GM18526 (cell line): ENCODE measurements around the gene RERE.

Experiments
- POLR2A ChIP-seq: IDR thresholded peaks from 3 replicates; pipeline ENCODE4 v1.6.1; 2011; ENCODE audit not compliant: insufficient read length; ENCODE audit errors: extremely low read depth

The RERE gene

DNA sequence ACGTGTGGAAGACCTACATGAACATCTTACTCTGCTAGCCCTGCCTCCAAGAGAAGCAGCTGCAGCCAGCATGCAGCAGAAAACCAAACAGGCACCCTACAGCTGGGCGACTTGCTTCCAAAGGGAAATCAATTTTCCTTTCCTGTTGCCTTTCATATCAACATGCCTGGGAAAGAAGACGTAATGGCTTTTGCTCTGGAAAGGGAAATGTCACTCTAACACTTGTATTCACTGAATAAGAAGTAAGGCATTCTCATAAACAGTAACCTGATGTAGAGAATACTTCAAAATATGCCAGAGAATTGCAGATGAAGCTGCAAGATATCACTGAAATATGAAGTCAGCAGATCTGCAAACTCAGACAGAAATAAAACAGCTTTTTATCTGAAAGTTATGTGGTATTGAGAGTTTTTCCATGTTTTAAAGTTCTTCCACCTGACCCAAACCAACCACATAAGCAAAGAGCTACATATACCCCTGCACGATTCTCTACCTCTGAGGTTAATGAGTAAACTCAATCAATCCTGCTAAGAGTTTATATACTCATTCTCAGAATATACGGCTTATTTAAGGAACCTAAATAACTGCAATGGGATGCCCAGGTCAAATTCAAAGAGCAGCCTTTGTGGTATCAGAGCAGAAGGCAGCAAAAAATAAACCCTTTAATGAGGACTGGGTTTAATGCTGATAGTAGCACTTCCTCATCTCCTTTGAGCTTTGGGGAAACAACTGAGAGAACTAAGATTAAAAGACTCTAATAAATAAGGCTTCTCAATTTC is 150.9 kb downstream of the RERE start:
- TF ChIP-seq POLR2A: no peak

DNA sequence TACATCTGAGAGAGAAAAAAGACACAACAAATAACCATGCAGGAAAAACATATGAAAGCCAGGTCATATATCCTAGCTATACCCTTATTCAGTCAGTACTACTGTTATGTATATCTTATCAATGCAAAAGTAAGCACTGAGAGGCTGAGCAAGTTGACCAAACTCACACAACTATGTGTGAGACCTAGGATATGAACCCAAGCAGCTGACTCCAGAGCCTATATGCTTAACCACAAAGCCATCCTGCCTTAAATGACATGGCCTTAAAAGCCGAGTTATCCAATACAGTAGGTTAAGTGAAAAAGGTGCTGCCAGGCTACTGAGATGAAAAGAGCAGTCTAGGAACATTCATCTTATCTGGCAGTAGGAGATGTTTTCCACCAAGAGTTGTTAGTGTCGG is 151.6 kb downstream of the RERE start:
- no peak for TF ChIP-seq POLR2A

DNA sequence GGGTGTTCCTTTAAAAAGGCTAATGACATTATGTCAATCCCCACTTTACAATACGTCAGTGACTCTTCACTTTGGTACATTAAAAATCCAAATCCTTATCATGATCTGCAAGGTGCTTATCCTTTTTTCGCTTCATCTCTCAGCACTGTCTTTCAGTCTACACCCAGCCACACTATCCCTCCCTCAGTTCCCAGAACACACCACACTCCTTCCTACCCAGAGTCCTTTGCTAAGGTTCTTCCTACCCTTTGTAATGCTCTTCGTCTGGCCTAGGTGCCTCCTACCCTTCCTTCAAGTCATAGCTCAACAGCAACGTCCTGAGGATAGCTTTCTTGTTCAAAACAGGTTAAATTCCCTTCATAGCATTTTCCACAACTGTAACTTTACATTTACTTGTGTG is 152.6 kb downstream of the RERE start:
- TF ChIP-seq POLR2A: no peak

DNA sequence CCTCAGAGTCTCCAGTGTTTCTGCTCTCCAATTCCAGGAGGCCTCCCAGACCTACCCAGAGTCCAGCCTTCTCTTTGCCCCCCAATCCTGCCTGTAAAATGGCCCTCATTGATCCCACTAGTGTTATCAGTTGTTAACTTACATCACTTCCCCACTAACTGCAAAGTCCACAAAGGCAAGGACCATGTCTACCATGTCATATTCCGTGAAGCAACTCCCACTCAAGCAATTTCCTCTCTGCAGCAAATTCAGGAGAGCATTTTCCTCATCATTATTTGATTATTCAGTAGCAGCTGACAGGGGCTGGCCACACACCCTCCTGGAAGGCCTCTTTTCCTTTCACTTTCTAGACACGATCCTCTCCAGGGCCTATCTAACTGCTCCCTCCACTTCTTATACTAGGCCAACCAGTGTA is 153.5 kb downstream of the RERE start:
- TF ChIP-seq POLR2A: no peak

DNA sequence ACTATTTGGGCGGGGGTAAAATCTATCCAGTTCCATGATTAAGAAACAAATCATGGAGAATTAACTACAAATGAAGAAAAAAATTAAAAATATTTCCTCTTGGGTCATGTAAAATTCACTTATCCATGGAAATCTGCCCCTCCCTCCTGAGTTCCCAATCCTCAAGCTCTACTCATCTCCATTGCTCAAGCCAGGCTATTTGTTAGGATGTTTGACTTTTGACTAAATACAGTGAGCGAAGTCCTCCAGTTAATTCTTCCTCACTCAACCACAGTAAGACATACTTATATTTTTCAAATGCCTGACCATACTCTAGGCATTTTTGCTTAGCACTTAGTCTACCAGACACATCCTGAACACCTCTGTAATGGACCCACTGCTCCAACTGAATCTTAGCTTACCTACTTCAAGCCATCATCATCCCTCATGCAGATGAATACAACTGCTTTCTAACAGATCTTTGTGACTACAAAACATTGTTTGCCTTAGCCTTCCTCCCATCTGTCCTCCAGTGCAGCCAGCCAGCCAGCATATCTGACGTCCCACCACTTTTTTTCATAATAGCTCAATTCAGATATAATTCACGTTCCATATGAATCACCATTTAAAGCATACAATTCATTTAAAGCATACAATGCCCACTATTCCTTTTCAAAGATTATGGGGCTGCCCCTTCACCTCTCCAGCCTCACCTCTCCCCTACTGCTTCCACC is 154.2 kb downstream of the RERE start:
- TF ChIP-seq POLR2A: no peak

DNA sequence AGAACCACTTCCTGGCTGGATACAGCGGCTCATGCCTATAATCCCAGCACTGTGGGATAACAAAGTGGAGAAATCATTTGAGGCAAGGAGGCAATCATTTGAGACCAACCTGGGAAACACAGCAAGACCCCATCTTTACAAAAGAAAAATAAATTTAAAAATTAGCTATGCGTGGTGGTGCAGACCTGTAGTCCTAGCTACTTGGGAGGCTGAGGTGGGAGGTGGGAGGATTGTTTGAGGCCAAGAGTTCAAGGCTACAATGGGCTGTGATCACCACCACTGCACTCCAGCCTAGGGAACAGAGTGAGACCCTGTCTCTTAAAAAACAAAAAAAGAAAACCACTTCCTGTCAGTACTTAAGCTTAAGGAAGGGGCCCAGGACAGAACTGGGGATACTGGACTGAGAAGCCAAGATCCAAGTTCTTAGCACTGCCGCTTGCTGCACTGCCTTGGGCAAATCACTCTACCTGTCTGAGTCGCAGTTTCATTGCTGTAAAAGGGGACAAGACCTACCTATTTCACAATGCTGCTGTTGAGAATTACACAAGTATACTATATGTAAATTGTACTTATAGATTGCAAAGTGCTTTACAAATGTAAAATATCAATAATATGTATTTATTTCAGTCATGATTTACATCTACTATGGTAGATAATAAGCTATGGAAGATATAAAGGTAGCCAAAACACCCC is 154.9 kb downstream of the RERE start:
- no peak for TF ChIP-seq POLR2A

DNA sequence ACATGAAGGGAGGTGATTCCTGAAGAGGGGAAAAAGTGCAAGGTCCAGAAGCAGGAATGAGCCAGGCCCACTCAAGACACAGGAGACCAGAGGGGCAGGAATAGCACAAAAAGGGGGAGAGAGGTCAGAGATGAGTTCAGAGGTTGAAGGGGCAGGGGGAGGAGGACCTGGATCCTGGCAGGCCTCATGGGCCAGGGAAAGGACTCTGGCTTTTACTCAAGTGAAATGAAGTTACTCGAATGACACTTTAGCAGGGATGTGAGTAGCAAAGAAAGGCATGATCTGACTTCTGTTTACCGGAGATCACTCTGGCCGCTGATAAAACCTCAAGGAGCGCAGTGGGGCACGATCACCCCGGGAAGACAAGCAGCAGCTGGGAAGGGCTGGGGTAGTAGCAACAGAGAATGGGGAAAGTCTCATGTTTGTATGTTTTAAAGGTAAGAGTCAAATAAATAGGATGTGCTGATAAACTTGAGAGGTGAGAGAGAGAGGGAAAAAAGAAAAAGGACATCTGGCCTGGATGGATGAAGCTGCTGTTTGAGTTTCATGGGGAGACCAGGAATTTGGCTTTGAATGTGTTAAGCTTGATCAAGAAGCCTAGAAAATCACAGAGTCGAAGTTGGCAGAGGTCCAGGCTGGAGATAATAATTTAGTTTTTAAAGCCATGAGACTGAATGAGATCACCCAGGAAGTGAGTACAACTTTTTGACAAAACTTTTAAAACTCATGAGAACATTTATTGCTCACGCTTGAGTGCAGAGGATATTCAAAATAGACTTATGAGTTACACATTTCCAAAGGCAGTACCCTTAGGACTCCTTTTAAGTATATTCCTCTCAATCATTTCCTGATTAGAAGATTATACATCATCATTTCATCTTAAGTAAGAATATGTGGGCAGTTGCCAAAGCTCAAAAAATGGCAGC is 156.0 kb downstream of the RERE start:
- no peak for TF ChIP-seq POLR2A

DNA sequence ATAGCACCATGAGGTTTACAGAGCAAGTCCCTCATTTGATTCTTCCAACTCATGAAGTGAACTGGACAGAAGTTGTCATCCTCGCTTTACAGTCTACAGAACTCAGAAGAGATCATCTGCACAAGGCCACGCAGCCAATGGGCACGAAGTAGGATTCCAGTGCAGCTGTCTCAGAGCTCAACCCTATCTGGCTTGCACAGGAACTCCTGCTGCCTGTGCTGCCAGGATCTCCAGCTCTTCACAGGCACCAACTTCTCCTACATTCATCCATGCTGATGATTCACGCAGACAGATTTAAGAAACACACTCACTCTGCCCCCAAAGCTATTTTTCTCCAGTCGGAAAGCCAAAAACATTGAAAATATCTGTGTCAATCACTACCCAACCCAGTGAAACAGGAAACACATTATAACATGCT is 157.0 kb downstream of the RERE start:
- no peak for TF ChIP-seq POLR2A

DNA sequence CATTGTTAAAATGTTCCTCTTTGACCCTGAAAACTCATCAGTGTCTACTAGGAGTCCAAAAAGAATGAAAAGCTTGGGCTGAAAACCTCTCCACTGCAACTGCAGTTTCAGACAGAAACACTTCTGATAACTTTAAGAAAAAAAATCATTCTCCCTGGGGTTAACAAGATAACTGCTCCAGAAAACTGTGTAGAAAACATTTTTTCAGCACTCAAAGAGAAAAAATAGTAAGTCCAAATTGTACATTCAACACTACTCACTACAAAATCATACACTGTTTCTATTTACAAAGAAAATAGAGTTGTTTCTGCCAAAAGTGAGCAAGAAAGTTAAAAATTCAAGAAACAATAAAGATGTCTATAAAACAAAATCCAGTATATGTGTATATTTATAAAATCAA is 157.8 kb downstream of the RERE start:
- no peak for TF ChIP-seq POLR2A

DNA sequence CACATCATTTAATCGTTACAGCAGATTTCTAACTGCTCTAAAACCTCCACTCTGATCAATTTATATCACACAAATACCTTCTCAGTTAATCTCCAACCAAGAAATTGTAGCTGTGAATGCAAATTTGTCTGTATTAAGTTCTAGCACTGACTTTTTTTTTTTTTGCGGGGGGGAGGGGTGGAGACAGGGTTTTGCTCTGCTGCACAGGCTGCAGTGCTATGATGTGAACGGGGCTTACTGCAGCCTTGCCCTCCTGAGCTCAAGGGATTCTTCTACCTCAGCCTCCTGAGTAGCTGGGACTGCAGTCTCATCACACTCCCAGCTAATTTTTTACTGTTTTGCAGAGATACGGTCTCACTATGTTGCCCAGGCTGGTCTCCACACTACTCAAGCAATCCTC is 163.6 kb downstream of the RERE start:
- TF ChIP-seq POLR2A: no peak

DNA sequence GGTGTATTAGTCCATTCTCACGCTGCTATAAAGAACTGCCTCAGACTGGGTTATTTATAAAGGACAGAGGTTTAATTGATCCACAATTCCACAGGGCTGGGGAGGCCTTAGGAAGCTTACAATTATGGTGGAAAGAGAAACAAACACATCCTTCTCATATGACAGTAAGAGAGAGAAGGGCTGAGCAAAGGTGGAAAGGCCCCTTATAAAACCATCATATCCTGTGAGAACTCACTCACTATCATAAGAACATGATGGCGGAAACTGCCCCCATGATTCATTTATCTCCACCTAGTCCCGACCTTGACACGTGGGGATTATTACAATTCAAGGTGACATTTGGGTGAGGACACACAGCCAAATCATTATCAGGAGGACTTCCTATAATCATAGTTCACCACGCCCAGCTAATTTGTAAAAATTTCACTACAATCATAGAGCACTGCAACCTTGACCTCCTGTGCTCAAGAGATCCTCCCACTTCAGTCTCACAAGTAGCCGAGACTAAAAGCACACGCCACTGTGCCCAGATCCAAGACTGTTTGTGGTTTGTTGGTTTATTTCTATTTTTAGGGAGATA is 164.9 kb downstream of the RERE start:
- no peak for TF ChIP-seq POLR2A

DNA sequence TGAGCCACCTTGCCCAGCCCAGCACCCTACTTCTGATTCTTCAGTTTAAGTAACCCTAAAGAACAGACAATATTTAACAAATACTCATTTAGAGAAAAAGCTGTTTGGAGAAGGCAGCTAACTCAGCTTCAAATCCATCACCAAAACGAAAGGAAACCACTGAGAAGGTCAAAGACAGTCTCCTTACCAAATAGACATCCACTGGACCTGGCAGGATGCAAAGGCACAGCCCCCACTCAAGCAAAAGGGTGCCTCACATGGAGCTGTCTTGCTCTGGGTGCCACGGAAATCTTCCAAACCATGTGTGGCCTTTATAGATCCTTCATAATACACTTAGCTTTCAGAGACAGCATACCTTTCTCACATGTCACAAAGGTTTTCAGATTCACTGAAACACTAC is 165.5 kb downstream of the RERE start:
- TF ChIP-seq POLR2A: no peak

DNA sequence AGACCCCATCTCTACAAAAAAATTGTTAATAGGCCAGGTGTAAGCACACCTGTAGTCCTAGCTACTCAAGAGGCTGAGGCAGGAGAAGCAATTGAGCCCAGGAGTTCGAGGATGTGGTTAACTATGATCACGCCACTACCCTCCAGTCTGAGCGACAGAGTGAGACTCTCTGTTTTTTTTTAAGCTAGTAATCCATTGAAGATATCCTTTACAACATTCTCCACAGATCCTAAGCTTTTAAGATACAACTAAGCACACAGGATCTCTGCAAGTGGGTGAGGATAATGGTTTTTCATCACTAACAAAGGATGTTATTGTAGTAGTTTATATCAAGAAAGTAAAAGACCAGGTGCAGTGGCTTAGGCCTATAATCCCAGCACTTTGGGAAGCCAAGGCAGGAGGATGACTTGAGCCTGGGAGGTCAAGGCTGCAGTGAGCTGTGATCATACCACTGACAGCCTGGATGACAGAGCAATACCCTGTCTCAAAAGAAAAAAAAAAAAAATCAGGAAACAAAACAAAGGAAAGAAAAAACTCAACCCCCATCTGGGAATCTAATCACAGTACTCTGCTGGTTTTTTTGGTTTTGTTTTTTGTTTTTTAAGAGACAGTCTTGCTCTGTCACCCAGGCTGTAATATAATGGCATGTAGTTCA is 166.1 kb downstream of the RERE start:
- TF ChIP-seq POLR2A: no peak

DNA sequence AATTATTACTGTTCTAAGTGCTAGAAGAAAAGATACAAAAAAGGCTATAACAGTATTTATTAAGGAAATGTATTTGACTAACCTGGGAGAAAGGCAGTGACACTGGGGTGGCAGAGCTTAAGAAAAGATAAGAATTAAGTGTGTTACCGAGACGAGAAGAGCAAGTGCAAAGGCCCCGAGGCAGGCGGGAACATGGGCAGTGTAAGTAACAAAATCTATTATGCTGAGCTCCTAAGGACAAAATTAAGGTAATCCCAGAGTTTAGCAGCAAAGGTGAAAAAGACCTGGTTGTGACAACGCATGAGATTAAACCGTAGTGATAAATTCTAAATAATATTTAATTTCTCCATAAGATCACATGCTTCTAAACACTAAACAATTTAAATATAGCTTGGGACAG is 167.6 kb downstream of the RERE start:
- no peak for TF ChIP-seq POLR2A

DNA sequence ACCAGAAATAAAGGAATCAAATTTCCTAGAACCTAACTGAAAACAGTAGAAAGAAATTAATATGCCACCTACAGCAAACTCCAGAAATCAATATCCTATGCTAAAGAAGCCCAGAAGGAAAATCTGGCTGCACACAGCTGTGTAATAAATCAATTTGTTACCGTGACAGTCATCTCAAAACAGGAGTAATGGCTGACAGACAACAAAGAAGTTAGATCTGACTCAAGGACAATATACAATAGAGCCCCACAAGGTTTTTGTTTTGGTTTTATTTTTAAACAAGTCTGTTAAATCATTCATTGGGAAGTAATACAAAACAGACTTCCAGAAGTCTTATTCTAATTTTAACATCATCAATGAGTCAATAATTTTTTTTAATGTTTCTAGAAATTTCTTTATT is 168.4 kb downstream of the RERE start:
- TF ChIP-seq POLR2A: no peak

DNA sequence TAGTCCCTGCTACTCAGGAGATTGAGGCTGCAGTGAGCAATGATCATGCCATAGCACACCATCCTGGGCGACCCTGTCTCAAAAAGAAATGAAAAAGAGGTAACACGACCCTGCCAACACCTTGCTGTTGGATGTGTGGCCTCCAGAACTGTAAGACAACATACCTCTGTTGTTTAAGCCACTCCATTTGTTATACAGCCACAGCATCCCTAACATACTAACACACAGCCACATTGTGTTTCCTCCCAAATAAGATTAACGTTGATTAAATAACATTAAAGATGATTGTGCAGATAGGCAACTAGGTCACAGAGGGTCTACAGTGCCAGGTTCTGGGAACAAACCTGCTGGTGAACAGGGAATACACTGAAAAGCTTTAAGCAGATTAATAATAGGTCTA is 170.4 kb downstream of the RERE start:
- TF ChIP-seq POLR2A: no peak
